ENCODE results near the gene UPF3A.

DNA sequence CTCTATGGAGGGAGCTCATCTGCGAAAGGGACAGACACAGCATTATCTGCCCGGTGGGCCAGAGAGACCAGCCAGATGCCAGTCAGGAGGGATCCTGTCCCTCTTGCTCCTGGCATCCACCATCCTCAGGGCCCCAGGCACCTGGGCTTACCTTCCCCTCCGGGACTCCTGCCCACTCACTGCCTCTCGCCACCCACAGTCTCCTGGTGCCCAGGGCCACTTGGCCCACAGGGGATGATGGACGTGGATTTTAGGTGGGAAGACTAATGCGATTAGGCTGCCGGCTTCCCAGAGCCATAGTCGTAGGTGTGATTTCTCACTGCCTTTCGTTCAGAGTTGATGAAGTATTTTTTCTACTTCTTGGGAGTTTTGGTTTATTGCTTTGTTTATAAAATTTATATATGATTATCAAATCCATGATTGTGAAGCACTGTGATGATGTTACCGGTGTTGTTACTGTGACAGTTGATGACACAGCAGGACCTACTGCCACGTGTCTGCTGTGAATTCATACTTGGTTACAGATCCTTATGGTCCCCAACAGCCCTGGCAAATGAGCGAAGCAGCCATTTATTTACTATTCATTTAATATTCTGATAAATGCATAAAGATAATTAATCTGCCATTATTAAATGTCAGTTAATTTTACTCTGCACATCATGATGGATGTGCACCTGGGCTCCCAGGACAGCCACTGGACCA lies 18.4 kb downstream of the UPF3A start:
- TF ChIP-seq POLR2A (IDR thresholded peaks at IDR 0.05; ENCODE audit: low read length): no peak
- TF ChIP-seq GATA1 (IDR thresholded peaks at IDR 0.05; ENCODE audit: low read depth, low read length): no peak
